CD4-positive, CD25-positive, alpha-beta regulatory T cell (primary cell): Measurements from ENCODE around the gene ACACB. TPM values are rescaled to one million over a fixed set of nuclear protein-coding genes. Genes with fewer than 3 reads are reported as not detected.
A peak's percentile ranks its signal among the peaks of the same experiment; 100 is the strongest.

ENCODE experiments used
- ATAC-seq, 2 donors: fragments of 150-1000 bp; cut with Tn5 transposase; one replicate each; pipeline ENCODE4 v1.10.0; 2021; ENCODE audit warnings: low read depth in 2 of 2, moderate number of reproducible peaks in 2 of 2, moderate library complexity in 1 of 2
- DNase-seq, 3 donors: peaks; one replicate each; pipeline versions ENCODE4 v3.0.0 to v3.0.0-alpha.2; 2012 to 2022; ENCODE audit warnings: mixed read lengths in 1 of 3
- H3K27ac ChIP-seq: one replicate; pipeline ENCODE4 v1.7.0; 2013; ENCODE audit warnings: mild to moderate bottlenecking, low read length; ENCODE audit not compliant: insufficient read depth, poor library complexity, severe bottlenecking
- H3K27me3 ChIP-seq: one replicate; pipeline ENCODE4 v1.7.0; 2013; ENCODE audit warnings: low read length; ENCODE audit not compliant: control insufficient read depth, insufficient read depth
- H3K36me3 ChIP-seq: one replicate; pipeline ENCODE4 v1.7.0; 2013; ENCODE audit warnings: mild to moderate bottlenecking, low read length, moderate library complexity; ENCODE audit not compliant: control insufficient read depth, insufficient read depth
- H3K4me1 ChIP-seq: 2 replicates; pipeline ENCODE4 v1.7.0; 2013; ENCODE audit warnings: mild to moderate bottlenecking, low read length; ENCODE audit not compliant: insufficient read depth, control insufficient read depth, poor library complexity, severe bottlenecking
- H3K4me3 ChIP-seq: one replicate; pipeline ENCODE4 v1.7.0; 2013; ENCODE audit warnings: low read depth, mild to moderate bottlenecking, low read length, moderate library complexity
- H3K9me3 ChIP-seq, 2 experiments: 1 replicate in 1 of 2; 2 replicates in 1 of 2; pipeline ENCODE4 v1.7.0; 2013; ENCODE audit warnings: low read length in 2 of 2, mild to moderate bottlenecking in 1 of 2, moderate library complexity in 1 of 2; ENCODE audit not compliant: control insufficient read depth in 2 of 2
- H3K27ac Mint-ChIP-seq, 3 donors: one replicate each; pipeline ENCODE4 v1.8.0; 2020 to 2022; ENCODE audit warnings: mild to moderate bottlenecking in 3 of 3, mixed read lengths in 3 of 3, moderate library complexity in 2 of 3
- H3K27me3 Mint-ChIP-seq: one replicate; pipeline ENCODE4 v1.8.0; 2022; ENCODE audit warnings: mild to moderate bottlenecking, mixed read lengths
- H3K36me3 Mint-ChIP-seq: one replicate; pipeline ENCODE4 v1.8.0; 2020; ENCODE audit warnings: mixed read lengths
- H3K4me1 Mint-ChIP-seq, 4 donors: one replicate each; pipeline ENCODE4 v1.8.0; 2020 to 2022; ENCODE audit warnings: mixed read lengths in 4 of 4, mild to moderate bottlenecking in 1 of 4
- H3K4me3 Mint-ChIP-seq, 4 donors: one replicate each; pipeline ENCODE4 v1.8.0; 2020 to 2022; ENCODE audit warnings: mild to moderate bottlenecking in 4 of 4, mixed read lengths in 4 of 4, moderate library complexity in 3 of 4
- H3K9me3 Mint-ChIP-seq, 7 donors: one replicate each; pipeline ENCODE4 v1.8.0; 2020 to 2022; ENCODE audit warnings: mixed read lengths in 7 of 7, mild to moderate bottlenecking in 3 of 7, moderate library complexity in 2 of 7
- polyA plus RNA-seq, 4 donors: library from polyadenylated mRNA; unstranded; fragments of 300-500 nt; fragmentation: Illumina TruSeq; gene quantifications; one replicate each; pipeline ENCODE4 v1.2.3, GENCODE V29; 2021
- total RNA-seq: library from RNA; stranded (reverse); gene quantifications from one replicate; pipeline ENCODE4 v1.2.3, GENCODE V29; 2022

Gene ACACB
- total and polyA plus RNA-seq, 5 donors from 2014 or later: 0.47 to 23.5 (median 1.2) TPM

DNA sequence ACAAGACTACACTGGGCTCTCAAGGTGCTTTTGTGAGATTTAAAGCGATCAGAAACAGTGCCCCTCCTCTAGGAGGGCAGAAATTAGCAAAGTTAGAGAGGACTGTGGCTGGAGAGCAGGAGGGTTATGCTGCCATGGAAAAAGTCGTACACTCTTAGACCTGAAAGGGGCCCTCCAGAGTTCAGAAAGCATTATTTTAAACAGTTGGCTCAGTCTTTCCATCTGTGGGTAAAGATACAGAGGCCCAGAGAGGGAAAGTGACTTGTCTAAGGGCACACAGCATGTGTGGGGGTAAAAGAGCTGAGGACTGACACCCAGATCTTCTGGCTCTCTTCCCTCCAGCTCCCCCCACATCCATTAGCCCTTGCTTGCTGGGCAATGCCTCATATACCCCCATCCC is 145.6 kb downstream of the ACACB start:
- DNase-seq (no peak), ATAC-seq (no peak)
- Histone ChIP-seq H3K27me3 (no peaks in the 10 kb centered on the region), H3K36me3 (peaks cover 7% of the 10 kb centered on the region), H3K9me3 (no peaks in the 10 kb centered on the region), H3K4me3 (no peak overlapping the region), H3K27ac (no peak overlapping the region), H3K4me1 (no peaks in the 10 kb centered on the region)
- Mint-ChIP-seq H3K27ac (no peak overlapping the region), H3K27me3 (no peaks in the 10 kb centered on the region), H3K4me1 (no peaks in the 10 kb centered on the region), H3K9me3 (no peaks in the 10 kb centered on the region), H3K36me3 (peaks cover 27% of the 10 kb centered on the region), H3K4me3 (no peak overlapping the region)

DNA sequence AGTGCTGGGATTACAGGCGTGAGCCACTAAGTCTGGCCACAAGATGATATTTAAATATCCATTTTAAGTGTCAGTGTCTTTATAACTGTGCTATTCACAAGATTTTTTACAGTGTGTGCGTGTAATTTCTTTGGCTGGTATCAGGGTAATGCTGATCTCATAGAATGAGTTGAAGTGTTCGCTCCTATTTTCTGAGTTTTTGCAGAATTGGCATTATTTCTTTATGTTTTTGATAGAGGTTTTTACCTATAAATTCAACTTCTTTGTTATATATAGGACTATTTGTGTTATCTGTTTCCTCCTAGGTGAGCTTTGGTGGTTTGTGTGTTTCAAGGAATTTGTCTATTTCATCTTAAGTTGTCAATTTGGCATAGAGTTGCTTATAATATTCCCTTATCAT is 147.1 kb downstream of the ACACB start:
- no peaks in the 10 kb centered on the region for H3K9me3 Mint-ChIP-seq
- H3K4me1 Mint-ChIP-seq: no peaks in the 10 kb centered on the region
- H3K36me3 Mint-ChIP-seq: peaks cover 24% of the 10 kb centered on the region
- H3K36me3 ChIP-seq: peaks cover 7% of the 10 kb centered on the region
- H3K27me3 Mint-ChIP-seq: no peaks in the 10 kb centered on the region
- H3K27ac ChIP-seq: no peak overlapping the region
- no peaks in the 10 kb centered on the region for H3K9me3 ChIP-seq
- H3K27ac Mint-ChIP-seq: no peak overlapping the region
- H3K4me1 ChIP-seq: no peaks in the 10 kb centered on the region
- DNase-seq (no peak), ATAC-seq (no peak)
- H3K4me3 Mint-ChIP-seq: no peak overlapping the region
- no peaks in the 10 kb centered on the region for H3K27me3 ChIP-seq
- no peak overlapping the region for H3K4me3 ChIP-seq

DNA sequence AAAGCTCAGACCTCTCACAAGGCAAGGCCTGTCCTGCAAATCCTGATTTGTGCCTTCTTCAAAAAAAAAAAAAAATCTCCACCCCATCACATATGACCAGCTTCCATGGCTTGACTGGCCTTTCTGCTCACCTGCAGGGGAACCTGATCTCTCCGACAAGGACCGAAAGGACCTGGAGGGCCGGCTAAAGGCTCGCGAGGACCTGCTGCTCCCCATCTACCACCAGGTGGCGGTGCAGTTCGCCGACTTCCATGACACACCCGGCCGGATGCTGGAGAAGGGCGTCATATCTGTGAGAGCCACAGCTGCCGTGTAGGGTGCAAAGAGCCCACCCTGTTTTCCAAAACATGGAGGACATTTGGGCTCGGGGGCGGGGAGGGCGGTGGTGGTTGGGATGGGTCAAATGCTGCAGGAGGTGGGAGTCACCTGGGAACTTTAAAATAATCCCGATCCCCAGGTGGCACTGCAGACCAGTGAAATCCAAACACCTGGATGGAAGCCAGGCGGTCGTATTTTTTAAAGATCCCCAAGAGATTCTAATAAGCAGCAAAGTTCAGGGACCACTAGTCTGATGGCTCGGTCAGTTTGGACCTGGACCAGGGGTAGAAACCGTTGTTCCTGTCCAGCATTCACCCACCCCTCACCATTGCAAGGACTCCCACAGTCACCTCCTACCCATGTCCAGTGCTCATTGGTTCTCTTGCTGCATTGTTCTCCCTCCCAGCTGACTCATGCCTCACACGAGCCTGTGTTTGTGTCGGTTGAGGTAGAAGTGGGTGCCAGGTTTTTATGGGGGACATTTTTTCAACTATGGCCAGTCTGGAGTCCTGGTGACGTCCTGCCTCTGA is 147.9 kb downstream of the ACACB start:
- Mint-ChIP-seq H3K27ac (no peak overlapping the region), H3K9me3 (no peaks in the 10 kb centered on the region), H3K36me3 (peaks cover 24% of the 10 kb centered on the region), H3K27me3 (no peaks in the 10 kb centered on the region), H3K4me1 (no peaks in the 10 kb centered on the region), H3K4me3 (no peak overlapping the region)
- Histone ChIP-seq H3K9me3 (no peaks in the 10 kb centered on the region), H3K4me1 (no peaks in the 10 kb centered on the region), H3K4me3 (no peak overlapping the region), H3K27me3 (no peaks in the 10 kb centered on the region), H3K27ac (no peak overlapping the region), H3K36me3 (peaks cover 7% of the 10 kb centered on the region)
- ATAC-seq (no peak), DNase-seq (peak in 1 of 3 donors; percentile 53)

DNA sequence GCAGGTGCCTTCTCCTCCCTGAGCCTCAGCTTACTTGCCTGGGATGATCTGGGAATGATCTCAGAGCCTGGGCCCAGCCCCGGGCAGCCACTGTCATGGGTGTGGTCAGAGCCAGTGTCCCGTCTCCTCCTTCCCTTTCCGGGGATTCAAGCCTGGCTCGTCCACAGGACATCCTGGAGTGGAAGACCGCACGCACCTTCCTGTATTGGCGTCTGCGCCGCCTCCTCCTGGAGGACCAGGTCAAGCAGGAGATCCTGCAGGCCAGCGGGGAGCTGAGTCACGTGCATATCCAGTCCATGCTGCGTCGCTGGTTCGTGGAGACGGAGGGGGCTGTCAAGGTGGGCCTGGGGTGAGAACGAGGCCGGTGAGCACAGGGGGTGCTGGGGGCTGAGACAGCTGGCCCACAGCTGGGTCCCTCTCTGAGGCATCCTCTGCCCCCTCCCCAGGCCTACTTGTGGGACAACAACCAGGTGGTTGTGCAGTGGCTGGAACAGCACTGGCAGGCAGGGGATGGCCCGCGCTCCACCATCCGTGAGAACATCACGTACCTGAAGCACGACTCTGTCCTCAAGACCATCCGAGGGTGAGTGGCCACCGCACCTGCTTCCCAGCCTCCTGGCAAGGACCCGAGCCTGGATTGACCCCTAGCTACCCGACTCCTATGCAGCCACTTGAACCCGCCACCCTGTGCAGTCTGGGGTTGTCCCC is 148.7 kb downstream of the ACACB start:
- H3K27me3 ChIP-seq: no peaks in the 10 kb centered on the region
- no peaks in the 10 kb centered on the region for H3K9me3 ChIP-seq
- no peak overlapping the region for H3K27ac ChIP-seq
- Mint-ChIP-seq H3K36me3 (peaks cover 18% of the 10 kb centered on the region), H3K4me3 (no peak overlapping the region), H3K9me3 (peaks cover 0 to 1% (median 0%) of the 10 kb centered on the region in 7 donors), H3K27me3 (no peaks in the 10 kb centered on the region), H3K27ac (no peak overlapping the region), H3K4me1 (no peaks in the 10 kb centered on the region)
- H3K36me3 ChIP-seq: peaks cover 7% of the 10 kb centered on the region
- no peak for DNase-seq
- H3K4me1 ChIP-seq: no peaks in the 10 kb centered on the region
- ATAC-seq: no peak
- H3K4me3 ChIP-seq: no peak overlapping the region

DNA sequence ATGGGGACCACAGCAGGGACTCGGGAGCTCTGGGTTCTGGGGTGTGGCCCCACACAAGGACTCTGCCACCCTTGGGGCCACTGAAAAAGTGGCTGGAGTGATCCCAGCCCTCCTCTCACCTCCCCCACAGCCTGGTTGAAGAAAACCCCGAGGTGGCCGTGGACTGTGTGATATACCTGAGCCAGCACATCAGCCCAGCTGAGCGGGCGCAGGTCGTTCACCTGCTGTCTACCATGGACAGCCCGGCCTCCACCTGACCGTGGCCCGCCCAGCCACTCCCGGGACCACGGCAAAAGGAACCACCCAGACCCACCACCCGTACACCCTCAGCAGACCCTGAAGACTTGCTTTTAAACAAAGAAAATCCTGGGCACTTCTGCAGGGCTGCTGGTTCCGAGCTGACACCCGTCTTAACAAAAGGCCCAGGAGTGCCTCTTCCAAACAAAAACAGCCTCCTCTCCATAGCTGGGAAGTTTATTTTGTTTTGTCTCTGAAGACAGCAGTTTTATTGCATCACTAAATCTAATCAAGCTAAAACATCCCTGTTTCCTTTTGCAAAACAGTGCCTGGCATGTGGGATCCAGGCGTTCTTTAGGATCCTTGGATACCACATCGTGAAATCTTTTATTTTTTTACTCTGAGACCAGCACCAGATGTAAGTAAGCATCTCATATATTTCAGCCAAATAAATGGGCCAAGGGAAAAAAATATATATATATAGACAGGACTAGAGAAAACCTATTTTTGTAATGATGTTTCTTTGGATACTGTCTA is 149.9 kb downstream of the ACACB start:
- Mint-ChIP-seq H3K36me3 (peaks cover 7% of the 10 kb centered on the region), H3K9me3 (peaks cover 0 to 11% (median 0%) of the 10 kb centered on the region in 7 donors), H3K4me3 (no peak overlapping the region), H3K4me1 (no peaks in the 10 kb centered on the region), H3K27me3 (no peaks in the 10 kb centered on the region), H3K27ac (no peak overlapping the region)
- DNase-seq (no peak), ATAC-seq (no peak)
- no peaks in the 10 kb centered on the region for H3K27me3 ChIP-seq
- H3K36me3 ChIP-seq: peaks cover 7% of the 10 kb centered on the region
- H3K9me3 ChIP-seq: no peaks in the 10 kb centered on the region
- no peak overlapping the region for H3K27ac ChIP-seq
- H3K4me1 ChIP-seq: no peaks in the 10 kb centered on the region
- H3K4me3 ChIP-seq: no peak overlapping the region

DNA sequence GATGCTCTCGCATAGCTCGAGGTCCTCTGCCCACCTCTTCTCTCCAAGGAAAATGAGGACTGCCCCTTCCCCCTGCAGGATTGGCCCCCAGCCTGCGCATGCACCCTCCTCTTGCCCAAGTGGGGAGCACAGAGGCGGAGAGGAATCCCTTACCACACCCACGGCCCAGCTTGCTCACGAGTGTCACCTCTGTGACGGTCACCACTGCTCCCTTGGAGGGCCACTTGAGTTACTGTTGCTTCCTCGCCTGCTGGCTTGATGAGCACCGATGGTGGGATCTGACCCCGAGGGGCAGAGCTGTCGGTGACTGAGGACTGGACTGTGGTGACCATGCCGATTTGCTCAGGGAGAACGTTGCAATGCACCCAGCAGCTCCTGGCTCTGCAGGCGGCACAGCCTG is 151.0 kb downstream of the ACACB start:
- no peaks in the 10 kb centered on the region for H3K9me3 ChIP-seq
- no peak overlapping the region for H3K4me3 ChIP-seq
- no peaks in the 10 kb centered on the region for H3K4me1 Mint-ChIP-seq
- ATAC-seq (no peak), DNase-seq (no peak)
- H3K36me3 Mint-ChIP-seq: peaks cover 7% of the 10 kb centered on the region
- H3K36me3 ChIP-seq: peaks cover 7% of the 10 kb centered on the region
- H3K27ac Mint-ChIP-seq: no peak overlapping the region
- no peaks in the 10 kb centered on the region for H3K27me3 ChIP-seq
- no peak overlapping the region for H3K4me3 Mint-ChIP-seq
- no peaks in the 10 kb centered on the region for H3K27me3 Mint-ChIP-seq
- no peak overlapping the region for H3K27ac ChIP-seq
- H3K4me1 ChIP-seq: no peaks in the 10 kb centered on the region
- H3K9me3 Mint-ChIP-seq: peaks cover 0 to 11% (median 0%) of the 10 kb centered on the region in 7 donors

DNA sequence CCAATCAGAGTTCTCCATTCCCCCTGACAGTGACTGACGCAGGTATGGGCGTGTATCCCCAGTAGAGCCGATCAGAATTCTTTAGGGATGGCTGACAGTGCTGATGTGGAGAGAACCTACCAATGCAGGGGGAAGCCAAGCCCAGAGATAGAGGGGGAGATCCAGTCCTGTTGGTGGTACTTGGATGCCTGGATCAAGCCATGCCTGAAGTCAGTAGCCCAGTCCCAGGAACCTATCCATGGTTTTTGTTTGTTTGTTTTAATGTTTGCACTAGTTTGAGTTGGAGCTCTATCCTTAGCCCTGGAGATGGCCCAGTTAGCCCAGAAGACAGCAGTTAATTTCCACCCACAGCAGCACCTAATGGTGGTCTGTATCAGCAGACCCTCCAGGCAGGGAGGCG is 152.5 kb downstream of the ACACB start:
- ATAC-seq (no peak), DNase-seq (no peak)
- H3K4me1 Mint-ChIP-seq: no peaks in the 10 kb centered on the region
- no peak overlapping the region for H3K27ac Mint-ChIP-seq
- no peak overlapping the region for H3K4me3 Mint-ChIP-seq
- H3K36me3 ChIP-seq: peaks cover 7% of the 10 kb centered on the region
- H3K4me1 ChIP-seq: no peaks in the 10 kb centered on the region
- H3K9me3 ChIP-seq: no peaks in the 10 kb centered on the region
- no peaks in the 10 kb centered on the region for H3K27me3 ChIP-seq
- no peak overlapping the region for H3K4me3 ChIP-seq
- peaks cover 0 to 11% (median 0%) of the 10 kb centered on the region in 7 donors for H3K9me3 Mint-ChIP-seq
- H3K27ac ChIP-seq: no peak overlapping the region
- H3K36me3 Mint-ChIP-seq: peaks cover under 1% of the 10 kb centered on the region
- H3K27me3 Mint-ChIP-seq: no peaks in the 10 kb centered on the region
